H1 (cell line): ENCODE data around the gene FXYD3. TPM values are rescaled to one million over a fixed set of nuclear protein-coding genes. Genes with fewer than 3 reads are reported as not detected.
A peak's percentile ranks its signal among the peaks of the same experiment; 100 is the strongest.

Experiments used
- CTCF ChIA-PET: fragments of 300-600 bp; sonication (Branson Sonifier 250); formaldehyde crosslinking; loops from one replicate; lab custom pipeline; 2021; ENCODE audit not compliant: partially characterized antibody; lab: Charles Lee
- POLR2A ChIA-PET: fragments of 300-600 bp; sonication (Branson Sonifier 250); formaldehyde crosslinking; loops from one replicate; lab custom pipeline; 2021; ENCODE audit warnings: inconsistent platforms; ENCODE audit not compliant: partially characterized antibody; lab: Charles Lee
- DNase-seq, 2 experiments: peaks; one replicate each; pipeline versions ENCODE4 v3.0.0 to v3.0.0-alpha.2; 2010 to 2022; ENCODE audit warnings: low spot score in 2 of 2, low read depth in 1 of 2, mixed read lengths in 1 of 2
- FAIRE-seq: peaks from 2 replicates; lab custom pipeline; 2011; peaks lifted over from hg19 to GRCh38; lab: Jason Lieb, UNC
- H2AFZ ChIP-seq: 2 replicates; pipeline ENCODE4 v1.8.1; 2012; ENCODE audit warnings: low read length, inconsistent platforms
- H2AK5ac ChIP-seq: 2 replicates; pipeline ENCODE4 v1.6.1; 2013; ENCODE audit warnings: low read depth, low read length
- H2BK120ac ChIP-seq: replicated peaks from 2 replicates; pipeline ENCODE3; 2013; ENCODE audit warnings: low read depth, low read length, inconsistent platforms
- H2BK12ac ChIP-seq: 2 replicates; pipeline ENCODE4 v1.6.1; 2013; ENCODE audit warnings: low read depth, low read length
- H2BK15ac ChIP-seq: 2 replicates; pipeline ENCODE4 v1.6.1; 2013; ENCODE audit warnings: low read length
- H2BK20ac ChIP-seq: 2 replicates; pipeline ENCODE4 v1.6.1; 2013; ENCODE audit warnings: low read length
- H2BK5ac ChIP-seq: 2 replicates; pipeline ENCODE4 v1.6.1; 2013; ENCODE audit warnings: low read depth, low read length
- H3K14ac ChIP-seq: 2 replicates; pipeline ENCODE4 v1.6.1; 2013; ENCODE audit warnings: inconsistent platforms; ENCODE audit not compliant: insufficient read length
- H3K18ac ChIP-seq: 2 replicates; pipeline ENCODE4 v1.6.1; 2013; ENCODE audit warnings: low read length; ENCODE audit errors: extremely low read depth
- H3K23ac ChIP-seq: 2 replicates; pipeline ENCODE4 v1.6.1; 2013; ENCODE audit warnings: inconsistent platforms; ENCODE audit not compliant: insufficient read length
- H3K23me2 ChIP-seq: 2 replicates; pipeline ENCODE4 v1.6.1; 2013; ENCODE audit warnings: low read depth, low read length
- H3K27ac ChIP-seq: 2 replicates; pipeline ENCODE4 v1.6.1; 2011; ENCODE audit warnings: low read depth, low read length, inconsistent platforms
- H3K27me3 ChIP-seq, 4 experiments: replicated peaks in 1 of 4; 1 replicate in 1 of 4; 2 replicates in 3 of 4; pipeline versions ENCODE4 v1.6.1 to v1.8.1; 2011 to 2013; ENCODE audit warnings: low read length in 3 of 4, mild to moderate bottlenecking in 3 of 4, inconsistent platforms in 2 of 4, mixed read lengths in 2 of 4, moderate library complexity in 1 of 4; ENCODE audit not compliant: control insufficient read depth in 3 of 4, insufficient read depth in 3 of 4; ENCODE audit errors: extremely low read depth in 1 of 4
- H3K36me3 ChIP-seq, 4 experiments: 2 replicates each; pipeline versions ENCODE4 v1.6.1 to v1.8.1; 2011 to 2013; ENCODE audit warnings: mild to moderate bottlenecking in 4 of 4, low read length in 3 of 4, moderate library complexity in 2 of 4, control low read depth in 1 of 4, inconsistent platforms in 1 of 4; ENCODE audit not compliant: insufficient read depth in 4 of 4, control insufficient read depth in 2 of 4
- H3K4ac ChIP-seq: replicated peaks from 2 replicates; pipeline ENCODE3; 2013; ENCODE audit warnings: low read length, low read depth, mixed read lengths, inconsistent platforms; ENCODE audit not compliant: insufficient read length
- H3K4me1 ChIP-seq, 4 experiments: replicated peaks in 1 of 4; 1 replicate in 1 of 4; 2 replicates in 3 of 4; pipeline versions ENCODE4 v1.6.1 to v1.8.1; 2011 to 2013; ENCODE audit warnings: low read length in 3 of 4, inconsistent platforms in 2 of 4, mixed read lengths in 1 of 4; ENCODE audit not compliant: insufficient read depth in 4 of 4, control insufficient read depth in 3 of 4
- H3K4me2 ChIP-seq, 2 experiments: 2 replicates each; pipeline versions ENCODE4 v1.6.1 to v1.8.1; 2011 to 2013; ENCODE audit warnings: low read depth in 2 of 2, low read length in 2 of 2, control low read depth in 1 of 2, inconsistent platforms in 1 of 2, mild to moderate bottlenecking in 1 of 2; ENCODE audit not compliant: insufficient read depth in 1 of 2
- H3K4me3 ChIP-seq, 4 experiments: fragments of 200-600, 300-600 bp in 1 of 4; sonication (generic), shearing (Covaris generic), sonication (Bioruptor Twin) in 1 of 4; 2 replicates each; pipeline versions ENCODE4 v1.5.1 to v1.8.1; 2011 to 2016; ENCODE audit warnings: low read length in 4 of 4, low read depth in 3 of 4, control low read depth in 2 of 4, inconsistent platforms in 2 of 4, mild to moderate bottlenecking in 2 of 4, mixed read lengths in 1 of 4, moderate library complexity in 1 of 4; ENCODE audit not compliant: insufficient read depth in 2 of 4; ENCODE audit errors: extremely low read depth in 1 of 4
- H3K56ac ChIP-seq: replicated peaks from 2 replicates; pipeline ENCODE3; 2013; ENCODE audit warnings: low read depth, mild to moderate bottlenecking, mixed read lengths, low read length, inconsistent platforms; ENCODE audit not compliant: insufficient read length
- H3K79me1 ChIP-seq: 2 replicates; pipeline ENCODE4 v1.6.1; 2013; ENCODE audit warnings: low read depth, low read length, control low read depth
- H3K79me2 ChIP-seq, 2 experiments: 2 replicates each; pipeline versions ENCODE4 v1.6.1 to v1.8.1; 2012 to 2013; ENCODE audit warnings: low read length in 2 of 2, mild to moderate bottlenecking in 2 of 2, inconsistent platforms in 1 of 2; ENCODE audit not compliant: insufficient read depth in 2 of 2, control insufficient read depth in 1 of 2
- H3K9ac ChIP-seq, 4 experiments: replicated peaks in 1 of 4; 1 replicate in 1 of 4; 2 replicates in 3 of 4; pipeline versions ENCODE4 v1.6.1 to v1.8.1; 2011 to 2013; ENCODE audit warnings: low read depth in 3 of 4, low read length in 3 of 4, control low read depth in 2 of 4, mild to moderate bottlenecking in 2 of 4, moderate library complexity in 2 of 4, inconsistent platforms in 1 of 4; ENCODE audit errors: extremely low read depth in 1 of 4
- H3K9me3 ChIP-seq, 2 experiments: 2 replicates each; pipeline versions ENCODE4 v1.6.1 to v1.8.1; 2012 to 2013; ENCODE audit warnings: mild to moderate bottlenecking in 2 of 2, moderate library complexity in 2 of 2, control low read depth in 1 of 2, inconsistent platforms in 1 of 2, low read depth in 1 of 2, low read length in 1 of 2, mixed read lengths in 1 of 2; ENCODE audit not compliant: insufficient read depth in 2 of 2
- H4K20me1 ChIP-seq, 2 experiments: replicated peaks in 1 of 2; 2 replicates each; pipeline versions ENCODE3 to v1.8.1; 2011 to 2013; ENCODE audit warnings: inconsistent platforms in 2 of 2, low read length in 2 of 2, mild to moderate bottlenecking in 1 of 2; ENCODE audit not compliant: insufficient read depth in 2 of 2, control insufficient read depth in 1 of 2
- H4K5ac ChIP-seq: 2 replicates; pipeline ENCODE4 v1.6.1; 2013; ENCODE audit warnings: low read length, low read depth, mixed read lengths, inconsistent platforms; ENCODE audit not compliant: insufficient read length
- H4K8ac ChIP-seq: 2 replicates; pipeline ENCODE4 v1.8.0; 2013; ENCODE audit warnings: mild to moderate bottlenecking, moderate library complexity, low read length, inconsistent platforms; ENCODE audit not compliant: insufficient read depth; ENCODE audit errors: extremely low read depth
- H4K91ac ChIP-seq: replicated peaks from 2 replicates; pipeline ENCODE3; 2013; ENCODE audit warnings: low read length, mixed read lengths, inconsistent platforms; ENCODE audit not compliant: insufficient read length
- GABPA ChIP-seq: IDR thresholded peaks from 2 replicates; pipeline ENCODE4 v1.6.1; 2011; ENCODE audit warnings: mild to moderate bottlenecking, low read length, moderate library complexity, borderline replicate concordance; ENCODE audit not compliant: insufficient read depth
- JUND ChIP-seq: IDR thresholded peaks from 2 replicates; pipeline ENCODE4 v1.6.1; 2011; ENCODE audit warnings: mild to moderate bottlenecking, improper control_type of control experiment, low read length
- RBBP5 ChIP-seq: IDR thresholded peaks from 2 replicates; pipeline ENCODE4 v1.7.1; 2012; ENCODE audit warnings: low read depth, mild to moderate bottlenecking, inconsistent platforms, low read length, moderate library complexity, borderline replicate concordance
- SAP30 ChIP-seq: fragments of 300-600 bp; sonication (generic); IDR thresholded peaks from 2 replicates; pipeline ENCODE4 v1.7.1; 2012; ENCODE audit warnings: low read length, moderate library complexity, mild to moderate bottlenecking, inconsistent platforms; ENCODE audit not compliant: insufficient read depth, insufficient replicate concordance
- SIN3A ChIP-seq, 2 experiments: IDR thresholded peaks in 1 of 2; conservative IDR thresholded peaks in 1 of 2; 2 replicates each; pipeline ENCODE4 v1.6.1; 2011 to 2012; ENCODE audit warnings: low read length in 2 of 2, improper control_type of control experiment in 1 of 2, low read depth in 1 of 2, mild to moderate bottlenecking in 1 of 2
- SP1 ChIP-seq: IDR thresholded peaks from 2 replicates; pipeline ENCODE4 v1.6.1; 2011; ENCODE audit warnings: low read depth, low read length
- WGBS, 2 experiments: shearing (Covaris generic) in 1 of 2; methylation state at CpG; one replicate each; pipeline versions ENCODE4 v1.1.6 to v1.1.7; 2013 to 2015; ENCODE audit warnings: low lambda C conversion rate in 2 of 2, mixed read lengths in 2 of 2, inconsistent platforms in 1 of 2, low coverage in 1 of 2, missing lambda C conversion rate in 1 of 2; ENCODE audit not compliant: insufficient replicate concordance in 2 of 2, insufficient coverage in 1 of 2, insufficient read length in 1 of 2; ENCODE audit errors: extremely low coverage in 1 of 2, missing lambda C conversion rate in 1 of 2; 5-methylcytosine and 5-hydroxymethylcytosine counted together
- polyA plus RNA-seq, 7 experiments: library from polyadenylated mRNA; depleted of rRNA in 3 of 7; stranded (reverse) in 5 of 7; unstranded in 2 of 7; fragments of >200 nt in 5 of 7; fragments of 200-250 nt in 2 of 7; gene quantifications; 1 replicate in 5 of 7; 2 replicates in 1 of 7; 4 replicates in 1 of 7; pipeline versions ENCODE4 v1.2.1 to v1.2.3, GENCODE V29; 2011 to 2013; ENCODE audit warnings: missing spikeins in 2 of 7, mixed read lengths in 2 of 7
- total RNA-seq: library from RNA; stranded (reverse); fragmentation: NEBNext Ultra II Directional; extraction: Animal tissue kit (Norgen Biotek cat#: 25700); gene quantifications from 2 replicates; pipeline ENCODE4 v1.2.1, GENCODE V29; 2021
- TF ChIP-seq, protein P1 (sequence below), 3 experiments: IDR thresholded peaks; 1 replicate in 2 of 3; 2 replicates in 1 of 3; pipeline versions ENCODE4 v1.5.1 to v1.6.1; 2011; ENCODE audit warnings: low read length in 3 of 3, mild to moderate bottlenecking in 3 of 3, inconsistent platforms in 2 of 3, low read depth in 1 of 3, moderate library complexity in 1 of 3; ENCODE audit not compliant: insufficient read depth in 1 of 3; ENCODE audit errors: control extremely low read depth in 1 of 3
- TF ChIP-seq, protein P2 (sequence below): IDR thresholded peaks from 2 replicates; pipeline ENCODE4 v1.6.1; 2012; ENCODE audit warnings: inconsistent platforms

Gene FXYD3
- total and polyA plus RNA-seq, 2 of the 8 experiments (the other 6 are each of a cell fraction or from before 2014, with no cell fraction given): 0.33 TPM; not detected in 1

DNA sequence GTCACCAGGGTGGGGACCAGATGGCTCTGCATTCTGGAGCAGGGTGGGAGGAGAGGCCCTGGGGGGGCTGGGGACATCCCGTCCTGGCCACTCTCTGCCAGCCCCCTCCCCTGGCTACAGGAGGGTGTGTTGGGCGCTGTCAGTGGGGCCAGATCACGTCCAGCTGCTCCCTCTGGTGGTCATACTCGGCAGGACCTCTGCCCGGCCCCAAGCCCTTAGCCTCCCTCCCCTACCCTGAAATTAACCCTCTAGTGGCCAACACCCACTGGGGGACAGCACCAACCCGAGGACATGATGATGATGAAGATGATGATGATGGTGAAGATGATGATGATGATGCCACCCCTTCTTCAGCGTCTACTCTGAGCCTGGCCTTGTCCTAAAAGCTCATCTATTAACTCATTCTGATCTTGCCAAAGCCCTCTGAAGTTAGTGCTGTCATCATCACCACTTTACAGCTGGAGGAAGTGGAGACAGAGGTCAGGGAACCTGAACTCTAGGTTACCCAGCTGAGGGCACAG, 19.8 kb downstream of the FXYD3 start:
- CTCF ChIA-PET: interaction anchor here (0.6 to 10.2 kb wide), 49 partner anchors 8 to 726 kb away, joined by 3 to 154 read pairs (median 5); partner anchors contain the start of genes FXYD3, FXYD5 and HPN
- WGBS, 2 experiments: 1% methylated on average over 4 of the region's 7 CpGs; no CpG with 5 or more reads in 1 of the 2 experiments
- Histone ChIP-seq H3K9ac (no peak overlapping the region), H3K23me2 (peaks cover 4% of the 10 kb centered on the region), H3K4me2 (peak overlapping the region in 1 of 2 experiments; percentile 34; a peak in 3 of 4 replicates), H3K4me3 (peak overlapping the region in 1 of 4 experiments; percentile 44; a peak in 2 of 8 replicates), H4K91ac (no peak overlapping the region), H3K9me3 (no peaks in the 10 kb centered on the region), H2BK15ac (no peak overlapping the region), H2BK20ac (no peak overlapping the region), H4K20me1 (no peaks in the 10 kb centered on the region), H3K23ac (no peak overlapping the region), H3K27ac (no peak overlapping the region), H2BK12ac (0 out of 2 replicates have a peak overlapping the region, but pooled peaks have one; percentile 3), H3K79me2 (no peaks in the 10 kb centered on the region), H2BK5ac (0 out of 2 replicates have a peak overlapping the region, but pooled peaks have one; percentile 44), H3K36me3 (no peaks in the 10 kb centered on the region), H3K18ac (peak overlapping the region; percentile 51; the same call in 1 of the 2 replicates), H2AK5ac (no peak overlapping the region), H3K4me1 (peaks cover 3 to 19% (median 13%) of the 10 kb centered on the region in 4 experiments; a peak in 6 of 7 replicates), H3K56ac (no peak overlapping the region), H3K79me1 (no peaks in the 10 kb centered on the region), H3K4ac (no peak overlapping the region), H3K27me3 (peaks cover 0 to 3% (median under 1%) of the 10 kb centered on the region in 4 experiments; a peak in 3 of 7 replicates), H2BK120ac (no peak overlapping the region), H3K14ac (no peak overlapping the region), H2AFZ (no peak overlapping the region), H4K8ac (no peak overlapping the region), H4K5ac (peak overlapping the region; percentile 17)
- POLR2A ChIA-PET: interaction anchor here (0.9 to 2.8 kb wide), 18 partner anchors 8 to 164 kb away, joined by 3 to 9 read pairs (median 4); partner anchors contain the start of gene FXYD5
- DNase-seq (peak in 1 of 2 experiments; percentile 96), FAIRE-seq (peak; percentile 13)
- peak; percentile 64; the same call in 1 of the 2 replicates for TF ChIP-seq GABPA
- TF ChIP-seq SAP30: peak; percentile 29
- peak; percentile 15 to 86; a peak in 1 of 4 replicates for TF ChIP-seq SIN3A (conservative IDR thresholded peaks at IDR 0.05 in 1 of 2, IDR thresholded peaks at IDR 0.05 in 1 of 2; ENCODE audit: low read depth in 1 of 2, low read length in 2 of 2)
- 0 out of 2 replicates have a peak, but pooled peaks have one; percentile 29 for TF ChIP-seq SP1
- TF ChIP-seq RBBP5: no peak
- TF ChIP-seq, protein P1, sequence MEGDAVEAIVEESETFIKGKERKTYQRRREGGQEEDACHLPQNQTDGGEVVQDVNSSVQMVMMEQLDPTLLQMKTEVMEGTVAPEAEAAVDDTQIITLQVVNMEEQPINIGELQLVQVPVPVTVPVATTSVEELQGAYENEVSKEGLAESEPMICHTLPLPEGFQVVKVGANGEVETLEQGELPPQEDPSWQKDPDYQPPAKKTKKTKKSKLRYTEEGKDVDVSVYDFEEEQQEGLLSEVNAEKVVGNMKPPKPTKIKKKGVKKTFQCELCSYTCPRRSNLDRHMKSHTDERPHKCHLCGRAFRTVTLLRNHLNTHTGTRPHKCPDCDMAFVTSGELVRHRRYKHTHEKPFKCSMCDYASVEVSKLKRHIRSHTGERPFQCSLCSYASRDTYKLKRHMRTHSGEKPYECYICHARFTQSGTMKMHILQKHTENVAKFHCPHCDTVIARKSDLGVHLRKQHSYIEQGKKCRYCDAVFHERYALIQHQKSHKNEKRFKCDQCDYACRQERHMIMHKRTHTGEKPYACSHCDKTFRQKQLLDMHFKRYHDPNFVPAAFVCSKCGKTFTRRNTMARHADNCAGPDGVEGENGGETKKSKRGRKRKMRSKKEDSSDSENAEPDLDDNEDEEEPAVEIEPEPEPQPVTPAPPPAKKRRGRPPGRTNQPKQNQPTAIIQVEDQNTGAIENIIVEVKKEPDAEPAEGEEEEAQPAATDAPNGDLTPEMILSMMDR (IDR thresholded peaks at IDR 0.05; ENCODE audit: control extremely low read depth in 1 of 3, insufficient read depth in 1 of 3, low read depth in 1 of 3, low read length in 3 of 3): peak; percentile 91 to 94 (median 94)
- TF ChIP-seq, protein P2, sequence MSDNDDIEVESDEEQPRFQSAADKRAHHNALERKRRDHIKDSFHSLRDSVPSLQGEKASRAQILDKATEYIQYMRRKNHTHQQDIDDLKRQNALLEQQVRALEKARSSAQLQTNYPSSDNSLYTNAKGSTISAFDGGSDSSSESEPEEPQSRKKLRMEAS: peak; percentile 25; the same call in 1 of the 2 replicates
- 0 out of 2 replicates have a peak, but pooled peaks have one; percentile 10 for TF ChIP-seq JUND
